IMR-90 (cell line): ENCODE results near the gene COX4I1. TPM values are rescaled to one million over a fixed set of nuclear protein-coding genes. Genes with fewer than 3 reads are reported as not detected.

Source experiments
- ATAC-seq: fragments of 200-7000 bp; cut with Tn5 transposase; 2 replicates; pipeline ENCODE4 v1.9.1; 2020; ENCODE audit warnings: low read depth, mild to moderate bottlenecking, moderate library complexity
- BruUV-seq: library from RNA; stranded (reverse); fragments of 400-500 nt; replicated peaks from 2 replicates; lab custom pipeline; 2021; lab: Mats Ljungman, UMichigan
- CTCF ChIA-PET: fragments of 300-600 bp; formaldehyde crosslinking; extraction: SDS; loops from one replicate; lab custom pipeline; 2021; ENCODE audit warnings: antibody characterized with exemption; lab: Yijun Ruan, JAX
- POLR2A ChIA-PET: fragments of 300-600 bp; sonication (Branson Sonifier 250); formaldehyde crosslinking; loops from one replicate; lab custom pipeline; 2022; ENCODE audit warnings: antibody characterized with exemption; ENCODE audit not compliant: unreplicated experiment; lab: Charles Lee
- DNase-seq: peaks from one replicate; pipeline ENCODE4 v3.0.0; 2013
- H2AFZ ChIP-seq: replicated peaks from 2 replicates; pipeline ENCODE3; 2013; ENCODE audit warnings: low read length, mild to moderate bottlenecking; ENCODE audit not compliant: poor library complexity
- H2AK5ac ChIP-seq: 2 replicates; pipeline ENCODE4 v1.6.1; 2013; ENCODE audit warnings: low read depth, low read length, inconsistent platforms
- H2AK9ac ChIP-seq: replicated peaks from 2 replicates; pipeline ENCODE3; 2013; ENCODE audit warnings: mild to moderate bottlenecking, low read depth, low read length, moderate library complexity; ENCODE audit not compliant: poor library complexity
- H2BK120ac ChIP-seq: 2 replicates; pipeline ENCODE4 v1.6.1; 2013; ENCODE audit warnings: low read depth, low read length, inconsistent platforms
- H2BK15ac ChIP-seq: 3 replicates; pipeline ENCODE4 v1.6.1; 2013; ENCODE audit warnings: low read depth, low read length, inconsistent platforms
- H2BK20ac ChIP-seq: 2 replicates; pipeline ENCODE4 v1.6.1; 2013; ENCODE audit warnings: low read depth, mild to moderate bottlenecking, inconsistent platforms, low read length, moderate library complexity
- H2BK5ac ChIP-seq: 2 replicates; pipeline ENCODE4 v1.6.1; 2013; ENCODE audit warnings: mild to moderate bottlenecking, low read depth, low read length, inconsistent platforms; ENCODE audit not compliant: poor library complexity, severe bottlenecking
- H3K14ac ChIP-seq: replicated peaks from 2 replicates; pipeline ENCODE4 v1.6.1; 2013; ENCODE audit warnings: low read depth, low read length, inconsistent platforms
- H3K18ac ChIP-seq: 2 replicates; pipeline ENCODE4 v1.6.1; 2013; ENCODE audit warnings: low read depth, low read length, control low read depth
- H3K23ac ChIP-seq: 2 replicates; pipeline ENCODE4 v1.6.1; 2013; ENCODE audit warnings: low read depth, low read length, inconsistent platforms
- H3K27ac ChIP-seq: 2 replicates; pipeline ENCODE4 v1.5.1; 2013; ENCODE audit warnings: mild to moderate bottlenecking, control low read depth, low read length; ENCODE audit not compliant: insufficient read depth
- H3K27me3 ChIP-seq: 2 replicates; pipeline ENCODE4 v1.6.1; 2013; ENCODE audit warnings: low read length; ENCODE audit not compliant: control insufficient read depth, insufficient read depth
- H3K36me3 ChIP-seq: 2 replicates; pipeline ENCODE4 v1.6.1; 2013; ENCODE audit warnings: low read length, mixed read lengths; ENCODE audit not compliant: control insufficient read depth, insufficient read depth
- H3K4ac ChIP-seq: 2 replicates; pipeline ENCODE4 v1.6.1; 2013; ENCODE audit warnings: low read depth, low read length, inconsistent platforms
- H3K4me1 ChIP-seq: 2 replicates; pipeline ENCODE4 v1.6.1; 2013; ENCODE audit warnings: low read length, mixed read lengths; ENCODE audit not compliant: control insufficient read depth, insufficient read depth
- H3K4me2 ChIP-seq: 2 replicates; pipeline ENCODE4 v1.6.1; 2013; ENCODE audit warnings: low read depth, mild to moderate bottlenecking, control low read depth, low read length, moderate library complexity
- H3K4me3 ChIP-seq: 2 replicates; pipeline ENCODE4 v1.5.1; 2013; ENCODE audit warnings: low read depth, mild to moderate bottlenecking, control low read depth, low read length, moderate library complexity; ENCODE audit not compliant: insufficient read depth
- H3K56ac ChIP-seq: 2 replicates; pipeline ENCODE4 v1.6.1; 2013; ENCODE audit warnings: low read length, inconsistent platforms; ENCODE audit not compliant: insufficient read depth; ENCODE audit errors: extremely low read depth
- H3K79me1 ChIP-seq, 2 experiments: 2 replicates each; pipeline ENCODE4 v1.6.1; 2013; ENCODE audit warnings: low read length in 2 of 2, inconsistent platforms in 1 of 2, low read depth in 1 of 2
- H3K9ac ChIP-seq: 2 replicates; pipeline ENCODE4 v1.6.1; 2013; ENCODE audit warnings: low read depth, low read length, control low read depth
- H3K9me1 ChIP-seq: 2 replicates; pipeline ENCODE4 v1.6.1; 2013; ENCODE audit warnings: low read length, inconsistent platforms; ENCODE audit not compliant: insufficient read depth
- H3K9me3 ChIP-seq: 2 replicates; pipeline ENCODE4 v1.6.1; 2013; ENCODE audit warnings: low read length; ENCODE audit not compliant: control insufficient read depth, insufficient read depth
- H4K20me1 ChIP-seq: 2 replicates; pipeline ENCODE4 v1.6.1; 2013; ENCODE audit warnings: low read length, inconsistent platforms; ENCODE audit not compliant: insufficient read depth
- H4K5ac ChIP-seq: 2 replicates; pipeline ENCODE4 v1.6.1; 2013; ENCODE audit warnings: mild to moderate bottlenecking, low read depth, low read length, control low read depth
- H4K8ac ChIP-seq, 2 experiments: 2 replicates each; pipeline ENCODE4 v1.6.1; 2013; ENCODE audit warnings: low read depth in 2 of 2, low read length in 2 of 2, control low read depth in 1 of 2, inconsistent platforms in 1 of 2
- H4K91ac ChIP-seq: 2 replicates; pipeline ENCODE4 v1.6.1; 2013; ENCODE audit warnings: low read depth, low read length, inconsistent platforms; ENCODE audit not compliant: insufficient read depth
- BHLHE40 ChIP-seq: fragments of 150-350 bp; IDR thresholded peaks from 2 replicates; pipeline ENCODE4 v1.6.1; 2016; ENCODE audit warnings: mild to moderate bottlenecking, low read depth, low read length
- CEBPB ChIP-seq: IDR thresholded peaks from 2 replicates; pipeline ENCODE4 v1.6.1; 2012; ENCODE audit warnings: low read depth, low read length, improper control_type of control experiment
- CHD1 ChIP-seq: IDR thresholded peaks from 2 replicates; pipeline ENCODE4 v1.6.1; 2012; ENCODE audit warnings: low read depth, low read length, improper control_type of control experiment
- CTCF ChIP-seq: conservative IDR thresholded peaks from 2 replicates; pipeline ENCODE4 v1.5.1; 2012; ENCODE audit warnings: mild to moderate bottlenecking, low read depth, low read length, improper control_type of control experiment
- FOS ChIP-seq: fragments of 150-350 bp; IDR thresholded peaks from 2 replicates; pipeline ENCODE4 v1.6.1; 2016; ENCODE audit warnings: low read depth, low read length
- MAFK ChIP-seq: IDR thresholded peaks from 2 replicates; pipeline ENCODE4 v1.6.1; 2012; ENCODE audit warnings: low read depth, low read length, improper control_type of control experiment
- MAZ ChIP-seq: IDR thresholded peaks from 2 replicates; pipeline ENCODE4 v1.6.1; 2012; ENCODE audit warnings: low read depth, mild to moderate bottlenecking, low read length, improper control_type of control experiment, moderate library complexity, borderline replicate concordance
- MXI1 ChIP-seq: IDR thresholded peaks from 2 replicates; pipeline ENCODE4 v1.6.1; 2012; ENCODE audit warnings: low read depth, mild to moderate bottlenecking, low read length, moderate library complexity, borderline replicate concordance
- NFE2L2 ChIP-seq: fragments of 150-350 bp; IDR thresholded peaks from 2 replicates; pipeline ENCODE4 v1.6.1; 2016; ENCODE audit warnings: low read depth, mild to moderate bottlenecking, low read length
- RAD21 ChIP-seq: IDR thresholded peaks from 2 replicates; pipeline ENCODE4 v1.6.1; 2012; ENCODE audit warnings: low read length, improper control_type of control experiment
- RCOR1 ChIP-seq: IDR thresholded peaks from 2 replicates; pipeline ENCODE4 v1.6.1; 2012; ENCODE audit warnings: mild to moderate bottlenecking, low read length, improper control_type of control experiment; ENCODE audit not compliant: insufficient replicate concordance
- RFX5 ChIP-seq: IDR thresholded peaks from 2 replicates; pipeline ENCODE4 v1.8.0; 2012; ENCODE audit warnings: low read depth, mild to moderate bottlenecking, low read length, moderate library complexity
- SMC3 ChIP-seq: fragments of 150-350 bp; IDR thresholded peaks from 2 replicates; pipeline ENCODE4 v1.6.1; 2016; ENCODE audit warnings: low read depth, mild to moderate bottlenecking, antibody characterized with exemption, low read length, moderate library complexity
- WGBS, 2 experiments: methylation state at CpG; one replicate each; pipeline versions ENCODE4 v1.1.5 to v1.1.7; 2013; ENCODE audit warnings: missing lambda C conversion rate in 2 of 2; ENCODE audit not compliant: insufficient read length in 1 of 2; ENCODE audit errors: extremely low coverage in 2 of 2; 5-methylcytosine and 5-hydroxymethylcytosine counted together
- dilution Hi-C: fragments of 300-500 bp; cut with HindIII; formaldehyde crosslinking; loops from one replicate; pipeline ENCODE4 v1.14.3; 2018; ENCODE audit warnings: low sequenced_read_pairs; ENCODE audit not compliant: unreplicated experiment
- in situ Hi-C: fragments of 300-500 bp; cut with MboI; formaldehyde crosslinking; loops from 3 replicates; pipeline ENCODE4 v1.14.3; 2019; ENCODE audit warnings: low sequenced_read_pairs, inconsistent platforms, mixed read lengths
- intact Hi-C: fragments of 100-400 bp; cut with micrococcal nuclease; formaldehyde crosslinking; loops from 2 replicates; pipeline ENCODE4 v1.10.0; 2022
- polyA plus RNA-seq, 3 experiments: library from polyadenylated mRNA; depleted of rRNA; stranded (reverse); fragments of >200 nt; gene quantifications; 2 replicates each; pipeline ENCODE4 v1.2.3, GENCODE V29; 2012; ENCODE audit warnings: low replicate concordance in 1 of 3
- total RNA-seq: library from RNA; depleted of rRNA; stranded (reverse); fragments of >200 nt; gene quantifications from 2 replicates; pipeline ENCODE4 v1.2.3, GENCODE V29; 2012
- TF ChIP-seq, protein P1 (sequence below): fragments of 150-350 bp; IDR thresholded peaks from 2 replicates; pipeline ENCODE4 v1.6.1; 2016; ENCODE audit warnings: low read depth, mild to moderate bottlenecking, low read length, moderate library complexity, borderline replicate concordance
- TF ChIP-seq, protein P2 (sequence below): fragments of 150-350 bp; IDR thresholded peaks from 2 replicates; pipeline ENCODE4 v1.6.1; 2017; ENCODE audit warnings: mild to moderate bottlenecking, antibody characterized with exemption, low read length, low read depth

Gene COX4I1
- total and polyA plus RNA-seq, 2 of the 4 experiments (the other 2 are of a cell fraction): 397 to 700 TPM

DNA sequence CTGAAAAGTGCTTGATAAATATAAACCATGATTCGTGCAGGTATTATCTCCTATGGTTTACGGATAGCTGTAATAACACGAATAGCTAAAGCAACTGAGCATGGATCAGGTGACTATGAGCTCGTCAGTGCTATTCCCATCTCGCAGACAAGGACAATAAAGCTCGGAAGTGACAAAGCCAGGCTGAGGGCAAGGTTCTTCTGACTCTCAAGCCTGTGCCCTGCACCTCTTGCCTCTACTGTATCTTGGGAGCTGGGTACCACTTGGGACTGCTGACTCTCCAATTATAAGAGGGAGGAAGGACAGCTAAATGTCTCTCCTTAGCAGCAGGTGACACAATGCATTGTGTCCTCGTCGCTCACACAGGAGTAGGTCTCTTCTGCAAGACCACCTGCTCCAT is 49.9 kb downstream of the COX4I1 start:
- ATAC-seq (no peak), DNase-seq (no peak)
- dilution Hi-C loops: no loop called here
- H3K9ac ChIP-seq: no peak overlapping the region
- H3K36me3 ChIP-seq: no peaks in the 10 kb centered on the region
- H2BK15ac ChIP-seq: no peak overlapping the region
- no peak overlapping the region for H4K91ac ChIP-seq
- no peak overlapping the region for H3K18ac ChIP-seq
- no peaks in the 10 kb centered on the region for H4K20me1 ChIP-seq
- no peak overlapping the region for H2AFZ ChIP-seq
- intact Hi-C loops: no loop called here
- H3K9me1 ChIP-seq: no peaks in the 10 kb centered on the region
- H3K27ac ChIP-seq: no peak overlapping the region
- H3K4me3 ChIP-seq: no peak overlapping the region
- H2BK120ac ChIP-seq: no peak overlapping the region
- no peaks in the 10 kb centered on the region; the same call in 1 of the 2 replicates for H3K4me1 ChIP-seq
- H3K56ac ChIP-seq: no peak overlapping the region
- no peak overlapping the region for H4K8ac ChIP-seq
- in situ Hi-C loops: no loop called here
- 90% methylated on average over 2 of the region's 8 CpGs; no CpG with 5 or more reads in 1 of the 2 experiments for WGBS, 2 experiments
- H3K4ac ChIP-seq: no peak overlapping the region
- no peak overlapping the region for H2AK5ac ChIP-seq
- no peak overlapping the region for H3K4me2 ChIP-seq
- H2BK20ac ChIP-seq: no peak overlapping the region
- no peak overlapping the region for H4K5ac ChIP-seq
- H2AK9ac ChIP-seq: no peak overlapping the region
- no peak overlapping the region for H2BK5ac ChIP-seq
- no peak overlapping the region for H3K14ac ChIP-seq
- ChIA-PET CTCF (no interaction called here), POLR2A (no interaction called here)
- H3K27me3 ChIP-seq: peaks cover 78% of the 10 kb centered on the region
- no peak overlapping the region for H3K23ac ChIP-seq
- no peak for TF ChIP-seq RAD21
- no peak for TF ChIP-seq SMC3
- no peak for TF ChIP-seq CEBPB
- no peak for TF ChIP-seq RCOR1
- TF ChIP-seq, protein P1, sequence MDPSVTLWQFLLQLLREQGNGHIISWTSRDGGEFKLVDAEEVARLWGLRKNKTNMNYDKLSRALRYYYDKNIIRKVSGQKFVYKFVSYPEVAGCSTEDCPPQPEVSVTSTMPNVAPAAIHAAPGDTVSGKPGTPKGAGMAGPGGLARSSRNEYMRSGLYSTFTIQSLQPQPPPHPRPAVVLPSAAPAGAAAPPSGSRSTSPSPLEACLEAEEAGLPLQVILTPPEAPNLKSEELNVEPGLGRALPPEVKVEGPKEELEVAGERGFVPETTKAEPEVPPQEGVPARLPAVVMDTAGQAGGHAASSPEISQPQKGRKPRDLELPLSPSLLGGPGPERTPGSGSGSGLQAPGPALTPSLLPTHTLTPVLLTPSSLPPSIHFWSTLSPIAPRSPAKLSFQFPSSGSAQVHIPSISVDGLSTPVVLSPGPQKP: no peak
- TF ChIP-seq BHLHE40: no peak
- TF ChIP-seq MXI1: no peak
- TF ChIP-seq CTCF: no peak
- TF ChIP-seq MAZ: no peak
- TF ChIP-seq FOS: no peak
- TF ChIP-seq MAFK: no peak
- TF ChIP-seq, protein P2, sequence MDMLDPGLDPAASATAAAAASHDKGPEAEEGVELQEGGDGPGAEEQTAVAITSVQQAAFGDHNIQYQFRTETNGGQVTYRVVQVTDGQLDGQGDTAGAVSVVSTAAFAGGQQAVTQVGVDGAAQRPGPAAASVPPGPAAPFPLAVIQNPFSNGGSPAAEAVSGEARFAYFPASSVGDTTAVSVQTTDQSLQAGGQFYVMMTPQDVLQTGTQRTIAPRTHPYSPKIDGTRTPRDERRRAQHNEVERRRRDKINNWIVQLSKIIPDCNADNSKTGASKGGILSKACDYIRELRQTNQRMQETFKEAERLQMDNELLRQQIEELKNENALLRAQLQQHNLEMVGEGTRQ: no peak
- TF ChIP-seq NFE2L2: no peak
- no peak for TF ChIP-seq RFX5
- no peak for TF ChIP-seq CHD1
- no peaks in the 10 kb centered on the region for H3K79me1 ChIP-seq
- H3K9me3 ChIP-seq: peaks cover 3% of the 10 kb centered on the region; the same call in 1 of the 2 replicates
- no TSS peak for BruUV-seq
